Bone marrow (tissue), 2 donors: ENCODE measurements around the gene BST1.
A peak's percentile ranks its signal among the peaks of the same experiment; 100 is the strongest.
"Not testable (repeated sequence)": the region's sequence is repeated elsewhere in the genome, so short reads cannot be mapped to it uniquely, and the experiment has no call there.

Source experiments
- DNase-seq, 2 donors: peaks; one replicate each; lab custom pipeline; 2025; lab: John Stamatoyannopoulos, UW

BST1 gene

GRCh38 chr4:15711762-15712161, 8.9 kb downstream of the BST1 start:
- no peak for DNase-seq

- DNase-seq, result no peak
Observed at GRCh38 chr4:15712214-15712613, 9.3 kb downstream of the BST1 start.

GRCh38 chr4:15714141-15714540, 11.3 kb downstream of the BST1 start:
- no peak for DNase-seq

GRCh38 chr4:15714646-15715435, 12.0 kb downstream of the BST1 start:
- DNase-seq, result no peak

GRCh38 chr4:15716115-15716514, 13.2 kb downstream of the BST1 start:
- DNase-seq, result no peak

- no peak for DNase-seq
Observed at GRCh38 chr4:15717086-15717485, 14.2 kb downstream of the BST1 start.

- DNase-seq, result no peak
Observed at GRCh38 chr4:15717657-15718416, 15.0 kb downstream of the BST1 start.

- no peak for DNase-seq
Observed at GRCh38 chr4:15718465-15718864, 15.6 kb downstream of the BST1 start.

GRCh38 chr4:15718959-15719358, 16.1 kb downstream of the BST1 start:
- no peak for DNase-seq

GRCh38 chr4:15719506-15719905, 16.6 kb downstream of the BST1 start:
- peak in 1 of 2 donors; percentile 5 for DNase-seq

GRCh38 chr4:15720851-15721250, 18.0 kb downstream of the BST1 start:
- DNase-seq, result no peak

GRCh38 chr4:15725608-15726007, 22.7 kb downstream of the BST1 start:
- DNase-seq, result no peak

- DNase-seq, result peak in 1 of 2 donors; percentile 36
Observed at GRCh38 chr4:15729910-15730533, 27.2 kb downstream of the BST1 start.

- DNase-seq, result not testable (repeated sequence)
Observed at GRCh38 chr4:15733061-15733460, 30.2 kb downstream of the BST1 start.

GRCh38 chr4:15735536-15735935, 32.7 kb downstream of the BST1 start:
- no peak for DNase-seq

GRCh38 chr4:15736514-15737050, 33.7 kb downstream of the BST1 start:
- DNase-seq, result no peak

GRCh38 chr4:15737255-15737654, 34.4 kb downstream of the BST1 start:
- DNase-seq, result no peak

- DNase-seq, result no peak
Observed at GRCh38 chr4:15738877-15739276, 36.0 kb downstream of the BST1 start.

GRCh38 chr4:15740764-15741404, 38.0 kb downstream of the BST1 start:
- no peak for DNase-seq

GRCh38 chr4:15742083-15742582, 39.3 kb downstream of the BST1 start:
- DNase-seq, result no peak

GRCh38 chr4:15742637-15743036, 39.8 kb downstream of the BST1 start:
- DNase-seq, result no peak

- no peak for DNase-seq
Observed at GRCh38 chr4:15744016-15744545, 41.2 kb downstream of the BST1 start.
